Lower leg skin (tissue), 4 donors: ENCODE results near the gene TLE1. TPM values are rescaled to one million over a fixed set of nuclear protein-coding genes. Genes with fewer than 3 reads are reported as not detected.

Experiments used
- DNase-seq, 2 donors: peaks; one replicate each; pipeline ENCODE4 v3.0.0-alpha.2; 2019; ENCODE audit warnings: low spot score in 2 of 2
- H3K4me3 ChIP-seq: fragments of 200-600 bp; sonication (generic); 2 replicates; pipeline ENCODE4 v1.5.1; 2017; ENCODE audit warnings: mild to moderate bottlenecking, low read depth; ENCODE audit not compliant: poor library complexity, severe bottlenecking
- CTCF ChIP-seq, 3 donors: fragments of 450-650 bp; IDR thresholded peaks; one replicate each; pipeline ENCODE4 v1.5.1; 2016; ENCODE audit warnings: antibody characterized with exemption in 3 of 3, mild to moderate bottlenecking in 3 of 3, moderate library complexity in 2 of 3
- POLR2A ChIP-seq, 2 donors: fragments of 450-650 bp; IDR thresholded peaks; one replicate each; pipeline ENCODE4 v1.6.1; 2016 to 2017; ENCODE audit warnings: antibody characterized with exemption in 2 of 2, mild to moderate bottlenecking in 1 of 2, moderate library complexity in 1 of 2
- WGBS, 2 donors: methylation state at CpG; one replicate each; pipeline ENCODE4 v1.1.5; 2018; 5-methylcytosine and 5-hydroxymethylcytosine counted together
- intact Hi-C: fragments of 100-400 bp; cut with DNase I; formaldehyde crosslinking; loops from one replicate; pipeline ENCODE4 v1.15.0; 2023; ENCODE audit warnings: low total_unique reads
- total RNA-seq, 4 donors: library from RNA; depleted of rRNA; stranded (reverse); fragments of >200 nt; gene quantifications; one replicate each; pipeline ENCODE4 v1.1.0, GENCODE V29; 2016

TLE1 gene
- total RNA-seq, 4 donors from 2014 or later = 42.0 to 63.3 (median 43.7) TPM

DNA sequence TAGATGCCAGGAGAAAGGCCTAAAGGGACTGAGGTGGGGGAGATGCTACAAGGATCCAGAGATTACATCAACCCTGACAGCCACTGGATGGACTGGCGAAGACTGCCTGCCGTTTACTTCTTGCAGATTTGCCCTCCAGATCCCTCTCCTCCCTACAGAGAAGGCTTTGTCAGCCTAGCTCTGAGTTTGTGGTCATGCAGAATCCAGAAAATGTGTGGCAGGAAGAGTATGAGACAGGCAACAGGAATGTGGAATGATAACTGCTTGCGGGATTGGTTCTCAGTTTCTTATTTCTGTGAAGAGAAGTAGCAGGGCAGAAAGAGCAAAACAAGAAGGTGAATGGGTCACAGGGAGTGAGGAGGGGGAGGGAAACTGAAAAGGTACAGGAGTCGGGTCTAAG is 129.6 kb downstream of the TLE1 start:
- intact Hi-C loops = no loop called here
- TF ChIP-seq CTCF (IDR thresholded peaks at IDR 0.05) (no peak), POLR2A (IDR thresholded peaks at IDR 0.05) (no peak)
- WGBS, 2 donors = 54 to 59% methylated on average over 4 of the region's 4 CpGs
- no peak overlapping the region for H3K4me3 ChIP-seq
- DNase-seq = no peak

- no peak overlapping the region for H3K4me3 ChIP-seq
- 91 to 93% methylated on average over 4 of the region's 4 CpGs for WGBS, 2 donors
- TF ChIP-seq CTCF (IDR thresholded peaks at IDR 0.05) (no peak), POLR2A (IDR thresholded peaks at IDR 0.05) (no peak)
- no peak for DNase-seq
- intact Hi-C loops = no loop called here
Observed at GRCh38 chr9:81559197-81559596, 130.2 kb downstream of the TLE1 start.

DNA sequence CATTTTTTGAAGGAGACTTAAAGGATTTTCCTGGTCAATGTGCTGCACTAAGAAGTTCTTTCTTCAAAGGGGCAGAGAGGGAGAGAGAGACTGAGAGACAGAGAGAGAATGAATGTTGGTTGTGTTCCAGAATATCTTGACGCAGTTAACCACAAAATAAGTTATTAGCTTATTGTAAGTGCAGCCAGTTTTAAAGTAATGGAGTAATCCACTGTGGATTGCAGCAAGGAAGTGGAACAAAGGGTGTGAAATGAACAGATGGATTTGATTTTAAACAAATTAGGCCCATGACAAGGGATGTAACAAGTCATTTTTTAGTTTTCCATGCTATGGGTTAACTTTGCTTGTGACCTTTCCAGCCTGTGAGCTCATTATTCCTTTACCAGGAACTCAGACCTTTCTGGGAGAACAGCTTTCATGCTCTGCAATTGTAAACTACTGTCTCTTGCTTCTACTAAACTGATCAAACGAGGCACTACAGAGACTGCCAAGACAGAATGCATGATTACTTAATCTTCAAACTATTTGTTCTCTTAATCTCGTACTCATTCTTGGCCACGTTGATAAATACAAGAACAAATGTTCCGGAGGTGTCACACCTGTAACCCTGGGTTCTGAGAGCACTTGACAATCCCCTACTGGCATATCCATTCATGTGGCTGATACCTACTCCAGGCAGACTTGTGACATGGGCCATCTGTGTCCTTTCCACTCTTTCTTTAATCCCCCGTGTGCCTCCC is 131.1 kb downstream of the TLE1 start:
- 32 to 36% methylated on average over 6 of the region's 6 CpGs for WGBS, 2 donors
- no peak overlapping the region for H3K4me3 ChIP-seq
- no peak for TF ChIP-seq POLR2A (IDR thresholded peaks at IDR 0.05)
- TF ChIP-seq CTCF (IDR thresholded peaks at IDR 0.05) = no peak
- no peak for DNase-seq
- intact Hi-C loops = no loop called here

GRCh38 chr9:81557452-81558090 is 131.8 kb downstream of the TLE1 start:
- no peak for DNase-seq
- intact Hi-C loops = no loop called here
- TF ChIP-seq POLR2A (IDR thresholded peaks at IDR 0.05) (no peak), CTCF (IDR thresholded peaks at IDR 0.05) (no peak)
- H3K4me3 ChIP-seq = no peak overlapping the region
- 35 to 50% methylated on average over 2 of the region's 2 CpGs for WGBS, 2 donors

DNA sequence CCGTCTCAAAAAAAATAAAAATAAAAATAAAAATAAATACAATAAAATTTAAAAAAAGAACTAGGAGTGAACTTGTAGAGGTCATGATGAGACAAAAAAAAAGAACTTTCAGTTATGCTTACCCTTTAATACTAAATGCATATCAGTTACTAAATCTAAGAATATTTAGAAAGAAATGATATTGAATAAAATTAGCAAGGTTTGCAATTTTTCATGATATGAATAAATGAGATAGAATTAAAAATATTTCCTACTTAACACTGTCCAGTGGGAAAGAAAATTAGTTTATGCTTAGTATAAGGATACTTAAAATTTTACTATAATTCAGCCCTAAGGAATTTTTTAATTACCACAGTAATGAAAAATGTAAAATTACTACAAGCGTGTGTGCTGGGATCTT is 132.4 kb downstream of the TLE1 start:
- H3K4me3 ChIP-seq = no peak overlapping the region
- DNase-seq = no peak
- TF ChIP-seq POLR2A (IDR thresholded peaks at IDR 0.05) (no peak), CTCF (IDR thresholded peaks at IDR 0.05) (no peak)
- 80 to 84% methylated on average over 2 of the region's 2 CpGs for WGBS, 2 donors
- intact Hi-C loops = no loop called here
